ENCODE data around the gene TRAP1.

DNA sequence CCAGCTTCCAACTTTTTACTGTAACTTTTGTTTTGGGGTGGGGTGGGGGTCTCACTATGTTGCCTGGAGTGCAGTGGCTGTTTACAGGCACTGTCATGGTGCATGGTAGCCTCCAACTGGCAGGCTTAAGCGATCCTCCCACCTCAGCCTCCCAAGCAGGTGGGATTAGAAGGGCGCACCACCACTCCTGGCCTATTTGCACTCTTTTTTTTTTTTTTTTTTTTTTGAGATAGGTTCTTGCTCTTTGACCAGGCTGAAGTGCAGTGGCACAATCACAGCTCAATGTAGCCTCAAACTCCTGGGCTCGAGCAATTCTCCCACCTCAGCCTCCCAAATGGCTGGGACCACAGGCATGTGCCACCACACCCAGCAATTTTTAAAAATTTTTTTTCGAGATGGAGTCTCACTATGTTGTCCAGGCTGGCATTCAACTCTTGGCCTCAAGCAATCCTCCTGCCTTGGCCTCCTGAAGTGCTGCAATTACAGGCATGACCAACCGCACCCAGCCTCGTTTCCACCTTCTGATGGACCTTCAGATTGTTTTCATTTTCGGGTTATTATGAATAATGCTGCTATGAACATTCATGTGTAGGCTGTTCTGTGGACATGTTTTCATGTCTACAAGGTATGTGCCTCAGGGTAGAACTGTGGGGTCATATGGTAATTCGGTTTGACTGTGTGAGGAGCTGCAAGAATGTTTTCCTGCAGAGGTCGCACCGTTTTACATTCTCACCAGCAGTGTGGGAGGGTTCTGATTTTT, 10.9 kb downstream of the TRAP1 start:
- TF ChIP-seq, protein P1, sequence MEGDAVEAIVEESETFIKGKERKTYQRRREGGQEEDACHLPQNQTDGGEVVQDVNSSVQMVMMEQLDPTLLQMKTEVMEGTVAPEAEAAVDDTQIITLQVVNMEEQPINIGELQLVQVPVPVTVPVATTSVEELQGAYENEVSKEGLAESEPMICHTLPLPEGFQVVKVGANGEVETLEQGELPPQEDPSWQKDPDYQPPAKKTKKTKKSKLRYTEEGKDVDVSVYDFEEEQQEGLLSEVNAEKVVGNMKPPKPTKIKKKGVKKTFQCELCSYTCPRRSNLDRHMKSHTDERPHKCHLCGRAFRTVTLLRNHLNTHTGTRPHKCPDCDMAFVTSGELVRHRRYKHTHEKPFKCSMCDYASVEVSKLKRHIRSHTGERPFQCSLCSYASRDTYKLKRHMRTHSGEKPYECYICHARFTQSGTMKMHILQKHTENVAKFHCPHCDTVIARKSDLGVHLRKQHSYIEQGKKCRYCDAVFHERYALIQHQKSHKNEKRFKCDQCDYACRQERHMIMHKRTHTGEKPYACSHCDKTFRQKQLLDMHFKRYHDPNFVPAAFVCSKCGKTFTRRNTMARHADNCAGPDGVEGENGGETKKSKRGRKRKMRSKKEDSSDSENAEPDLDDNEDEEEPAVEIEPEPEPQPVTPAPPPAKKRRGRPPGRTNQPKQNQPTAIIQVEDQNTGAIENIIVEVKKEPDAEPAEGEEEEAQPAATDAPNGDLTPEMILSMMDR (IDR thresholded peaks at IDR 0.05; ENCODE audit: poor library complexity), result no peak
- TF ChIP-seq EZH2 (IDR thresholded peaks at IDR 0.05; ENCODE audit: borderline replicate concordance) (no peak), EZH2phosphoT487 (IDR thresholded peaks at IDR 0.05; ENCODE audit: low read depth, severe bottlenecking, unreplicated experiment) (no peak)

All from hepatocyte (in vitro differentiated cells).